Stimulated activated CD8-positive, alpha-beta memory T cell treated with anti-CD3 and anti-CD28 coated beads, Interleukin-7, amount 100 ng/mL, for 48 hours (primary cell): ENCODE data around the gene PTPRE.
A peak's percentile ranks its signal among the peaks of the same experiment; 100 is the strongest.

ENCODE experiments used
- DNase-seq, 2 donors: peaks; one replicate each; pipeline ENCODE4 v3.0.0-alpha.2; 2020; ENCODE audit warnings: low read depth in 1 of 2; ENCODE audit errors: extremely low read depth in 1 of 2

The PTPRE gene

DNA sequence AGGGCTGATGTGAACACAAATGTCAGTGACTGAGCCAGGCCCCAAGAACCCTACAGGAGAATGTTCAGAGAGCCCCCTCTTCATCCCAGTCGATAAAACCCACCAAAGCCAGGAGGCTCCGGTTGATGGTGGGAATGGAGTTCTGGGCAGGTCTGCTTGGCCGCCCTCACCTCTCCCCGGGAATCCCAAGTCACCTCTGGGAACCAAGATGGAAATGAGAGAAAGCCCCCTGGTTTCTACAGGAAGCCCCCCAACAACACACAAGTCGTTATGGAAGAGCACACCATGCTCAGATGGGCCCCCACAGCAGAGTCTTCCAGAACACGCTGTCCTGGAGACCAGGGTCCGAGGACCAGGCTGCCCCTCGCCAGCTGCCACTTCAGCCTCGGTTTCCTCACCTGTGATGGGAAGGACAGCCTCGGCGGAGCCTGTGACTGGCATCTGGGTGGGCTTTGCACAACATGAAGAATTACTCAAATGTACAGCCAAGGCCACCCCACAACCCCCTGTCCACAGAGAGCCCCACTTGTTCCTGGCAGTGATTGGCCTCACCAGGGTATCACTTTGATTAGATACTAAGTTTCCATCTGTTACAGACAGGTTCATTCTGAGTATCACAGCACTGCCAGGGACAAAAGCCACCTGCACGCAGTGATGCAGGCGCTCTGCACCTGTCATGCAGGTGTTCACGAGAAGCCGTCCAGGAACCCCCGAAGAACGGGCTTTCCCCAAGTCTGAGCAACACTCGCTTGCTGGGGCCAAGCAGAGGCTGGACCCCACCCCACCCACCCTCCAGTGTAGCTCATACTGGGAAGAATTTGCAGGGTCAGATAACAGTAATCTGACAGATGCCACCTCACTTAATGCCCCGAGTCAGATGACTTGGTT is 161.7 kb downstream of the PTPRE start:
- no peak for DNase-seq

- peak in 1 of 2 donors; percentile 55 for DNase-seq
These were observed 162.6 kb downstream of the PTPRE start for GRCh38 chr10:128069351-128070051.

GRCh38 chr10:128070161-128070560 is 163.3 kb downstream of the PTPRE start:
- DNase-seq, result no peak

DNA sequence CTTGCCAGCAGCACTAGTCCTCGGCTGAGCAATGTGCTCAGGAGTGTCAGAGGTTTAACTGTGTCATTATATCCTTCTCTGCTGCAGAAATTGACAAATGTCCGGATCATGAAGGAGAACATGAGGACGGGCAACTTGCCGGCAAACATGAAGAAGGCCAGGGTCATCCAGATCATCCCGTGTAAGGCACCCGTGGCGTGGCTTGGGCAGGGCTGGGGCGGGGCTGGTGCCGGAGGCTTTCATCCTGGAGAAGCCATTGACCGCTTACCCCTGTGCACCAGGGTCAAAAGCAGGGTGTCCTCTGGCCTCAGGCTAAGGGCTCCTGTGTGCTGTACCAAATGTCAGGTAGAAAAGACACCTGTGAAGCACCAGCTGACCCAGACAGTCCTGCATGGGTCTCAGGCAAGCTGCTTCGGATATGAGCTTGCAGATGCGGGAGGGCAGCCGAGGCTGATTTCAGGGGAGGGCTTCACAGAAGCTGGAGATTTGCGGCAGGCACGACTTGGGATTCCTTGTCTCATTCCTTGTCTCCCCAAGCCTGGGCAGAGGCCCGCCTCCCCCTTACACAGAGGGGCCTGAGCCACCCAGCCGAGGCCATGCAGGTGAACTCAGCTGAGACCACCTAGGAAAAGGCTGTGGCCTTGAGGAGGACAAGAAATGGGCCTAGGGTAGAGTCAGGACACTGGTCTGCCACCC is 164.0 kb downstream of the PTPRE start:
- DNase-seq, result no peak

DNA sequence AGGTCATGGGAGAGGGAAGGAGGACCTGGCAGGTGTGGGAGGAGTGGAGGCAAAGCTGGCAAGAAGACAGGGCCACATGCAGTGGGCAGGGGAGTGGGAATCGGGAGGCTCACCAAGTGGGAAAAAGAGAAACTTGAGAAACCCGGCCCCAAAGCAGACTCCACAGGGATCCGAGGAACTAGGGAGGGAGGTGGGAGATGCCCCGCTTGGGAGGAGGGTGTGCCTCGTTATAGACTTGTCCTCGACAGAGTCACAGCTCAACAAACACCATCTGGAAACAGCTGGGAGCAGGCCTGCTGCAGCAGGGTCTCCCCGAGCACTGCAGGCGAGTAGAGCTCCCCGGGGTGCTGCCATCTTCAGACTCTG is 164.5 kb downstream of the PTPRE start:
- DNase-seq, result no peak

DNA sequence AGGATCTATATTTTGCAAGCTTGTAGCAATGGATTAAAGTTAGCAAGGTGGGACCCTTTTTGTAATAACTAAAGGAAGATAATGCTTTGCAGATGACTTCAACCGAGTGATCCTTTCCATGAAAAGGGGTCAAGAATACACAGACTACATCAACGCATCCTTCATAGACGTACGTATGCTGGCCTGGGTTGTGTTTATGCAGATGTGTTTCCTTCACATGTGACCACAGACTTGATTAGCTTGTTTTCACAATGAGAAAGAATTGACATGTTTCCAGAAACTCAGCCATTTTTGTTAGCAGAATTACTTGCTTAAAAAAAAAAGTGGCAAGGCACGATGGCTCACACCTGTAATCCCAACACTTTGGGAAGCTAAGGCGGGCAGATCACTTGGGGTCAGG is 165.1 kb downstream of the PTPRE start:
- no peak for DNase-seq

DNA sequence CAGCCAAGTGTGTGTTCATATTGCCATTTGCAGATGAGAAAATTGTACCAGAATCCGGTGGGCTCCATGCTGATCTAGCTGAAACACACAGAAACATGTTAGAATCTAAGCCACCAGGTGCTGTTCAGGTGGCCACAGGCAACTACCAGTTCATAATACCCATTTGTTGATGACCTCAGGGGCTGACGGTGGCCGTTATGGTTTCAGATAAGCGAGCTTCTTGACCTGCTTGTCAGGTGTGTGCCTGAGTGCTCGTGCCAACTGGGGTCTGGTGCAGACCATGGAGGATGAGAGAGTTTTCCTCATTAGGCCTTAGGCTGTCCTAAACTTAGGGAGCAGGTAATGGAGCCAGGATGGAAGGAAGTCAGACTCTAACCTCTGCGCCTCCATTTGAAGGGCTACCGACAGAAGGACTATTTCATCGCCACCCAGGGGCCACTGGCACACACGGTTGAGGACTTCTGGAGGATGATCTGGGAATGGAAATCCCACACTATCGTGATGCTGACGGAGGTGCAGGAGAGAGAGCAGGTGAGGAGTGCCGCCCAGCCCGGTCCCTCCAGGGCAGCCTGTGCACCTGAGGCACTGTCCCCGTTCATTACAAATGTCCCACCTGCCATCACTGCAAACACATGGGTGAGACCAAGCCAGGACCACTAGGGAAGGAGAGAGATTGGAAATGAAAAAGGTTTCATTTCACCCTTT is 166.2 kb downstream of the PTPRE start:
- no peak for DNase-seq

GRCh38 chr10:128073890-128074289 is 167.0 kb downstream of the PTPRE start:
- no peak for DNase-seq

- no peak for DNase-seq
These were observed 167.7 kb downstream of the PTPRE start for GRCh38 chr10:128074589-128074988.

DNA sequence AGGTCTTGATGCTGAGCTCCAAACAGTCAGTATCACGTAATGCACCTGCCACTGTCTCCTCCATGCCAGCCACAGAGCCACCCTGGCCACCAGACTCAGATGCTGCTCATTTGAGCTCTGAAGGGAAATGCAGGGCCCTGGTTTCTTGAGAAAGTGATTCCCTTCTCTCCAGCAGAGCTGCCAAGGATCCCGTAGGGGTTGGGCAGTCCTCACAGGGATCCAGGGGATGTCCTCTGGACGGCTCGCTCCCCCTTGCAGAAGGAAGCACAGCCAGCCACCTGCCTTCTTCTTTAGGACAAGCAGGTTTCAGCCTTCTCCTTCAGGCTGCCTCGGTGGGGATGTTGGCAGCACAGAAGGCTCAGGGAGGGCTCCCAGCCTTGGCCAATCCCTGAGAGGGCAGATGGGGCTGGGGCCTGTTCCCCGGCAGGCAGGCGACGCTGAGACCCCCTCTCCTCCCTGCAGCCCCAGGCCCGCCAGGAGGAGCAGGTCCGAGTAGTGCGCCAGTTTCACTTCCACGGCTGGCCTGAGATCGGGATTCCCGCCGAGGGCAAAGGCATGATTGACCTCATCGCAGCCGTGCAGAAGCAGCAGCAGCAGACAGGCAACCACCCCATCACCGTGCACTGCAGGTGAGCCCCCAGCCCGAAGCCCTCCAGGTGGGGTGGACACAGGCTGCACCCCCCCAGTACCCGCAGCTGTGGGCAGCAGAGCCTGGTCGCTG is 170.4 kb downstream of the PTPRE start:
- no peak for DNase-seq

GRCh38 chr10:128078136-128078969 is 171.4 kb downstream of the PTPRE start:
- no peak for DNase-seq

GRCh38 chr10:128080231-128080630 is 173.3 kb downstream of the PTPRE start:
- no peak for DNase-seq

DNA sequence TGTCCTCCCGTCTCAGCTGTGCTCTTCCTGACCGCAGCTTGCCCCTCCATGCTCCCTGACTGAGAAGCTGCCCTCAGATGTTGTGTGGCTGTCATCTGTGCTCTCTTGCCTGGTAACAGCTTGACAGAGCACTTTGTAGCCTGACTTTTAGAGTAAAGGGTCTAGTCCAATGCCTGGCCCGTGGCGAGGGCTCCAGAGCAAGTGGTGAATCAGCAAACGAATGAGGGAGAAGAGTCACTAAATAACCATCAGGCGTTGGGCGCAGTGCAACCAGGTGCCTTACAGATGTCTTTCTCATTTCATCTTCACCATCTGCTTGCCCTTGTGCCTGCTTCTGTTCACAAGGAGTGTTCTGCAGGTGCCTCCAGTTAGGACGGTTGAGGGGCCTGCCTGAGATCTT is 173.7 kb downstream of the PTPRE start:
- no peak for DNase-seq

GRCh38 chr10:128081222-128081621 is 174.3 kb downstream of the PTPRE start:
- no peak for DNase-seq

DNA sequence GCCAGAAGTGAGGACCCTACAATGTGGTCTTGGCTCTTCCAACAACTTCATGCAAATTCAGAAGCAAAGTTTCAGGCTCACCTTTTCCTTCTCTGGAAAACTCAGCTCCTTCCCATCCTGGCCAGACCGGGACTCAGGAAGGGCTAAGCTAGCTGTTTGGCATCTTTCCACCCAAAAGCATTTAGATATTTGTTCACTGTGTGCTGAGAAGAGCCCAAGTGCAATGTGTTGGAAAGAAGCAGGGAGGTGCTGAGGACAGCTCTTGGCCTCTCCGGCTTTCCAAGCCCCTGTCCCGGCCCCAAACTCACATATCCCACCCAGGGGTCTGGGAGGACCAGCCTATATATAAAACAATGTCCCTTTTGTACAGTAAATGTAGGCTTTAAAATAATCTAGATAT is 174.8 kb downstream of the PTPRE start:
- no peak for DNase-seq

DNA sequence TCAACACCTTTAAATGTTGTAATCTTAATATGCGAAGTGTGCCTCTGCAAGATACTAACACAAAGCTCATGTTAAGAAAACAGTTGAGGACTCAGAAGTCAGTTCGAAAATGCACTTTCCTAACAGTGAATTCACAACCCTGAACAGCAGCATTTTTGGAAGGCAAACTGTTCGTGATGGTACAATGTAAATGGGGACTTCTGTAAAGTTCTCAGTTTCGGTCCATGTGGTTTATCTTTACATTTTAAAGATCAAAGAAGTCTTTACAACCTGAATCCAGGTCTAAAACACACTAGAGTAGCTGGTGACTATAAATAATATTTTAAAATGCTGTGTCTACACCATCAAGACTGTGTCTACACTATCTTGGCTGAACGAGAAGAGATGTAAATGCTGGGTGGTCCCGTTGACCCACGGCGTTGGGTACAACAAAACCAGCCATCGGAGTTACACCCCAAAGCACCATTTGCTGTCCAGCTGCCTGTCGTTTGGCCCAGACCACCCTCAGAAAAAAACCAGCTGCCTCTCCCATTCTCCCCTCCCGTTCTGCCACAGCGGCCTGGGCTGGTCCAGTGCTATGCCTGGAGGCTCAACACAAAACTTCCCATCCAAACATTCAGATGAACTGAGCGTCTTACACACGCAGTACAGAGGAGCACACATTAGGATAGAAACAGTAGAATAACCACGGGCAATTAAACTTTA is 176.4 kb downstream of the PTPRE start:
- DNase-seq, result no peak

- DNase-seq, result no peak
These were observed 177.5 kb downstream of the PTPRE start for GRCh38 chr10:128084364-128084763.

GRCh38 chr10:128084991-128085390 is 178.1 kb downstream of the PTPRE start:
- no peak for DNase-seq
